HepG2 (cell line): Measurements from ENCODE around the gene ITGA6. TPM values are rescaled to one million over a fixed set of nuclear protein-coding genes. Genes with fewer than 3 reads are reported as not detected.

ENCODE experiments used
- AHDC1 ChIP-seq: sonication (generic); formaldehyde crosslinking; IDR thresholded peaks from 2 replicates; pipeline ENCODE4 v1.5.1; 2020; ENCODE audit warnings: mild to moderate bottlenecking, missing genetic modification reagents, borderline replicate concordance
- AKNA ChIP-seq: sonication (generic); formaldehyde crosslinking; IDR thresholded peaks from 2 replicates; pipeline ENCODE4 v1.4.0; 2020; ENCODE audit warnings: missing genetic modification reagents, borderline replicate concordance
- FOXC1 ChIP-seq: sonication (generic); formaldehyde crosslinking; IDR thresholded peaks from 2 replicates; pipeline ENCODE4 v1.8.0; 2022; ENCODE audit warnings: mild to moderate bottlenecking, missing genetic modification reagents, borderline replicate concordance
- GFI1 ChIP-seq: sonication (generic); formaldehyde crosslinking; IDR thresholded peaks from 2 replicates; pipeline ENCODE4 v1.5.0; 2020; ENCODE audit warnings: missing genetic modification reagents, mild to moderate bottlenecking, borderline replicate concordance
- PCBP2 ChIP-seq: fragments of 200-400 bp; formaldehyde crosslinking; optimal IDR thresholded peaks from 2 replicates; pipeline ENCODE3; 2018; ENCODE audit warnings: low read length, low read depth; ENCODE audit not compliant: poor library complexity, severe bottlenecking
- PHF8 ChIP-seq: sonication (generic); formaldehyde crosslinking; IDR thresholded peaks from 2 replicates; pipeline ENCODE4 v1.5.0; 2020; ENCODE audit warnings: missing genetic modification reagents
- POLR2A ChIP-seq, 2 experiments: IDR thresholded peaks; 2 replicates each; pipeline ENCODE4 v1.6.1; 2011; ENCODE audit warnings: low read depth in 2 of 2, low read length in 2 of 2, mild to moderate bottlenecking in 1 of 2, moderate library complexity in 1 of 2; ENCODE audit not compliant: insufficient read depth in 1 of 2
- SMARCC2 ChIP-seq: fragments of 450-650 bp; IDR thresholded peaks from 2 replicates; pipeline ENCODE4 v1.6.1; 2017; ENCODE audit warnings: antibody characterized with exemption, mild to moderate bottlenecking
- THYN1 ChIP-seq: sonication (generic); formaldehyde crosslinking; IDR thresholded peaks from 2 replicates; pipeline ENCODE4 v1.8.1; 2023; ENCODE audit warnings: low read depth, mild to moderate bottlenecking, moderate library complexity, missing genetic modification reagents, borderline replicate concordance
- ZNF337 ChIP-seq: sonication (generic); formaldehyde crosslinking; IDR thresholded peaks from 2 replicates; pipeline ENCODE4 v1.5.1; 2020; ENCODE audit warnings: missing genetic modification reagents, low read depth, mild to moderate bottlenecking, borderline replicate concordance
- polyA plus RNA-seq, 8 experiments: library from polyadenylated mRNA; depleted of rRNA in 3 of 8; stranded (reverse) in 7 of 8; unstranded in 1 of 8; fragments of >200 nt; fragmentation: Illumina TruSeq in 4 of 8; extraction: Trizol in 4 of 8; gene quantifications; 2 replicates each; pipeline versions ENCODE4 v1.2.1 to v1.2.3, GENCODE V29; 2011 to 2016; ENCODE audit warnings: low read depth in 4 of 8, missing spikeins in 1 of 8, mixed read lengths in 1 of 8; ENCODE audit not compliant: insufficient read depth in 1 of 8
- total RNA-seq, 5 experiments: library from RNA; depleted of rRNA; stranded (reverse); fragments of >200 nt; fragmentation: Illumina TruSeq; extraction: Trizol; gene quantifications; 2 replicates each; pipeline ENCODE4 v1.2.3, GENCODE V29; 2016; ENCODE audit warnings: low read depth in 1 of 5
- TF ChIP-seq, protein P1 (sequence below): sonication (generic); formaldehyde crosslinking; IDR thresholded peaks from 2 replicates; pipeline ENCODE4 v1.4.0; 2020; ENCODE audit warnings: mild to moderate bottlenecking, missing genetic modification reagents, borderline replicate concordance
- TF ChIP-seq, protein P2 (sequence below): sonication (generic); formaldehyde crosslinking; IDR thresholded peaks from 2 replicates; pipeline ENCODE4 v1.8.1; 2023; ENCODE audit warnings: mild to moderate bottlenecking, inconsistent platforms, moderate library complexity, missing genetic modification reagents, borderline replicate concordance
- TF ChIP-seq, protein P3 (sequence below): sonication (generic); formaldehyde crosslinking; IDR thresholded peaks from 2 replicates; pipeline ENCODE4 v1.4.0; 2020; ENCODE audit warnings: missing genetic modification reagents, borderline replicate concordance

Gene ITGA6
- total and polyA plus RNA-seq, 2 of the 13 experiments (the other 11 are each of a cell fraction or from before 2014, with no cell fraction given), result 24.0 to 92.5 TPM

DNA sequence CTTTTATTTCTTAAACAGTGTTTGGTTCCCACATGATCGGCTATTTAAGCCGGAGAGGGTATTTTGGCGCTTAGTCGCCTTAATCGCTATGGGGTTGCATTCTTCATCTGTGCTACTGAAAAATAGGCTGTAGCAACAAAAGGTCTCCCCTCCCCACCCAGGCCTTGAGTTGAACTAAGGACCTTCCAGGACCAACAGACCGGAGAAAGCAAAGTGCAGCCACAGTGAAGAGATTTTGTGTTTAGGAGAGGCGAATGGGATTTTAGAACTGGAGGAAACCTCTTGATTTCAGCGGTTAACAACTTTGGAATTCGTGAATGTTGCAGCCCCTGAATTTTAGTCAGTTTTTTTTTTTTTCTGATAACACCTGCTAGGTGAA is 1.4 kb downstream of the ITGA6 start (continued):
- TF ChIP-seq, protein P1, sequence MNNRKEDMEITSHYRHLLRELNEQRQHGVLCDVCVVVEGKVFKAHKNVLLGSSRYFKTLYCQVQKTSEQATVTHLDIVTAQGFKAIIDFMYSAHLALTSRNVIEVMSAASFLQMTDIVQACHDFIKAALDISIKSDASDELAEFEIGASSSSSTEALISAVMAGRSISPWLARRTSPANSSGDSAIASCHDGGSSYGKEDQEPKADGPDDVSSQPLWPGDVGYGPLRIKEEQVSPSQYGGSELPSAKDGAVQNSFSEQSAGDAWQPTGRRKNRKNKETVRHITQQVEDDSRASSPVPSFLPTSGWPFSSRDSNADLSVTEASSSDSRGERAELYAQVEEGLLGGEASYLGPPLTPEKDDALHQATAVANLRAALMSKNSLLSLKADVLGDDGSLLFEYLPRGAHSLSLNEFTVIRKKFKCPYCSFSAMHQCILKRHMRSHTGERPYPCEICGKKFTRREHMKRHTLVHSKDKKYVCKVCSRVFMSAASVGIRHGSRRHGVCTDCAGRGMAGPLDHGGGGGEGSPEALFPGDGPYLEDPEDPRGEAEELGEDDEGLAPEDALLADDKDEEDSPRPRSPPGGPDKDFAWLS, result no peak
- TF ChIP-seq, protein P2, sequence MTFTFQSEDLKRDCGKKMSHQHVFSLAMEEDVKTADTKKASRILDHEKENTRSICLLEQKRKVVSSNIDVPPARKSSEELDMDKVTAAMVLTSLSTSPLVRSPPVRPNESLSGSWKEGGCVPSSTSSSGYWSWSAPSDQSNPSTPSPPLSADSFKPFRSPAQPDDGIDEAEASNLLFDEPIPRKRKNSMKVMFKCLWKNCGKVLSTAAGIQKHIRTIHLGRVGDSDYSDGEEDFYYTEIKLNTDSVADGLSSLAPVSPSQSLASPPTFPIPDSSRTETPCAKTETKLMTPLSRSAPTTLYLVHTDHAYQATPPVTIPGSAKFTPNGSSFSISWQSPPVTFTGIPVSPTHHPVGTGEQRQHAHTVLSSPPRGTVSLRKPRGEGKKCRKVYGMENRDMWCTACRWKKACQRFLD (CRISPR knock-in tag), result no peak
- TF ChIP-seq FOXC1 (CRISPR knock-in tag) (peak; percentile 6; the same call in 1 of the 2 replicates), AKNA (CRISPR knock-in tag) (no peak), THYN1 (0 out of 2 replicates have a peak, but pooled peaks have one; percentile 66), PCBP2 (no peak), AHDC1 (CRISPR knock-in tag) (peak; percentile 70; the same call in 1 of the 2 replicates), POLR2A (IDR thresholded peaks at IDR 0.05; ENCODE audit: insufficient read depth in 1 of 2, low read depth in 2 of 2, low read length in 2 of 2) (peak in 1 of 2 experiments; percentile 60; a peak in 1 of 4 replicates), ZNF337 (CRISPR knock-in tag) (0 out of 2 replicates have a peak, but pooled peaks have one; percentile 7), GFI1 (peak; percentile 50; the same call in 1 of the 2 replicates), PHF8 (CRISPR knock-in tag) (0 out of 2 replicates have a peak, but pooled peaks have one; percentile 20), SMARCC2 (0 out of 2 replicates have a peak, but pooled peaks have one; percentile 17)
- TF ChIP-seq, protein P3, sequence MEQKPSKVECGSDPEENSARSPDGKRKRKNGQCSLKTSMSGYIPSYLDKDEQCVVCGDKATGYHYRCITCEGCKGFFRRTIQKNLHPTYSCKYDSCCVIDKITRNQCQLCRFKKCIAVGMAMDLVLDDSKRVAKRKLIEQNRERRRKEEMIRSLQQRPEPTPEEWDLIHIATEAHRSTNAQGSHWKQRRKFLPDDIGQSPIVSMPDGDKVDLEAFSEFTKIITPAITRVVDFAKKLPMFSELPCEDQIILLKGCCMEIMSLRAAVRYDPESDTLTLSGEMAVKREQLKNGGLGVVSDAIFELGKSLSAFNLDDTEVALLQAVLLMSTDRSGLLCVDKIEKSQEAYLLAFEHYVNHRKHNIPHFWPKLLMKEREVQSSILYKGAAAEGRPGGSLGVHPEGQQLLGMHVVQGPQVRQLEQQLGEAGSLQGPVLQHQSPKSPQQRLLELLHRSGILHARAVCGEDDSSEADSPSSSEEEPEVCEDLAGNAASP (CRISPR knock-in tag), result peak; percentile 39; the same call in 1 of the 2 replicates
